ENCODE measurements around the gene DEGS2.

Gene DEGS2

DNA sequence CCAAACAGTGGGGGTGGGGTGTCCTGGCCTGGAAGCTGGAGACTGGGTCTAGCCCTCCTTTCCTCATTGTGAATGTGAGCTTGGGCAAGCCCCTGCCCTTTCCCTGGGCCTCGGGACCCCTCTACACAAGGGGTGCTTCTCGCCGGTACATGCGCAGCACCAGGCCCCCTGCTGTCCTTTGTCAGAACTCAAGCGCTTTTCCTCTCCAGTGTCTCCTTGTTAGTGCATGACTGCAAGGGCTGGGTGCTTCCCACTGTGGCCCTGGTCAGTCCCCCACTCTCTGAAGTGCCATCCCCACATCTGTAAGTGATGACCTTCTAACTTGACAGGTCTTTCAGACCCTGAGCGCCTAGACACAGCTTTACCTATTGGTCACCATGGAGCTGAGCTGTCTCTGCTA lies 44.2 kb downstream of the DEGS2 start:
- DNase-seq (ENCODE audit: low read depth in 2 of 2), result no peak

DNA sequence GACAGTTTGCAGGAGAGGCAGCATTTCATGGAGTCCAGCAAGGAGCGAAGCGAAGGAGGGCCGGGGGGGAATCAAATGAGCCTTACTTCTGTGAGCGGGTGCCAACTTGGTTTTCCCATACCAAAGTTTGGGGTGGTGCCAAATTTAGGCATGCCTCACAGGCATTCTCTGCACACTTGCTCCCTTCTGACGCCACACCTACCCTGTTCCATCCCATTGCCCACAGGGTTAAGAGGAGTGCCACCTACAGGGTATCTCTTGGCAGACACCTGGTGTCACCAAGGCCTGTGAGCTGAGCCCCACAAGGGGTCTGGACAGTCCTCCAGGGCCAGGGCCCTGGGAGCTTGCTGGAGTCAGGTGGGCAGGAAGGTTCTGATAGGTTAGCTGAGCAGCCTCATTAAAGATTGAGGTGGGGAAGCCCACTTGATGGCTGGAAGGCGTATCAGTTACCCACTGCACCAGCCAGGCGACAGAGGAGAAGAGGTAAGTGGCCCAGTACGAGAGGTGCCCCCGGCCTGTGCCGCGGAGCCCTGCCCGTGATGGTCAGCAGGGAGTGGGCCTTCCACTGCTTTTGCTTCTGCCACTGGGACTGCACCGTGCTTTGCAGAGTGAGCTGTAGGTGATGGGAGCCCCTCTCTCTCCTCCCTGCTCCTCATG lies 45.2 kb downstream of the DEGS2 start:
- DNase-seq (ENCODE audit: low read depth in 2 of 2), result no peak

DNA sequence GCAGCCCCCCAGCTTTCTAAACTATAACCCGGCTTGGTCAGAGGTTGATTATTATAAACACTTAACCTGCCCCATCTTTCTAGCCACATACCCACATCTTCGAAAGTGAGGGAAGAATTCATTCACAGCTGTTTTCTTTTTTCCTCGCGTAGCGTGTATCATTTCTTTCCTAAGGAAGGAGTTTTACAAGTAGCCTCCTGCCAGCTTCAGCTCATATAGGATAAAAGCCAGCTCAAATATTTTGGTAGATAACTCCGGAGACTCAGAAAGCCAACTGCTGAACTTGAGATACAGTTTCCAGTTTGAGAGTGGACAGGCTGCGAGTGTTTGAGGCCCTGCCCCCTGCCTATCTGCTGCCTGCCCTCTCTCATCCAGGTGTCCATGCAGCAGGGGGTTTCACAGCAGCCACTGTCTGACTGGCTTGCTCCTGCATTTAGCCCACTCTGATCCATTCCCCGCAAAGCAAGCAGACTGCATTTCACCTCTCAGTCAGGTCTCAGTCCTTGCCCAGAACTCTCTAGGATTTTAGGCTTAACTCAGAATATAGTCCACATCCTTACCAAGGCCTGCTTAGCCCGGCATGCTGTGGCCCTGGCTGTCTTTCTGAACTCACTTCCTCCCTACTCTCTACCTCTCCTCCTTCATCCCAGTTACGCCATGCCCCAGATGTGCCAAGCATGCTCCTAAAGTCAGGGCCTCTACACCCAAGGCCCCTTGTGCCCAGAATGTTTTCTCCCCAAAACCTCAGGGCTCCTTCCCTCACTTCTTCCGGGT lies 47.3 kb downstream of the DEGS2 start:
- DNase-seq (ENCODE audit: low read depth in 2 of 2), result no peak

DNA sequence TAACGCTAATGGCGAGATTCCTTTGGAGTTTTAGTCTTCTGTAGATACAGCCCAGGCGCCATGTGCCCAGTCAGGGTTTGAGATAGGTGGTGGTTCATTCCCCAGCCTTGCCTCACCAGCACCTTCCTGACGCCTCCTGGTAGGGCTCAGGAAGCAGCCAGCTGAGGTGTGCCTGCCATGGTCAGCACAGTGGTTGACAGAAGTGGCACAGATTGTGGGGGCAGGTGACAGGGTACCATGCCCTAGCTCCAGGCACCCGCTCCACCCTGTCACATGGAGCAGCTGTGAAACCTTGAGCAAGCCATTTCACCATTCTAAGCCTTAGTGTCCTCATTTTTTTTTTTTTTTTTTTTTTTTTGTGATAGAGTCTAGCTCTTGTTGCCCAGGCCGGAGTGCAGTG lies 48.6 kb downstream of the DEGS2 start:
- DNase-seq (ENCODE audit: low read depth in 2 of 2), result no peak

DNA sequence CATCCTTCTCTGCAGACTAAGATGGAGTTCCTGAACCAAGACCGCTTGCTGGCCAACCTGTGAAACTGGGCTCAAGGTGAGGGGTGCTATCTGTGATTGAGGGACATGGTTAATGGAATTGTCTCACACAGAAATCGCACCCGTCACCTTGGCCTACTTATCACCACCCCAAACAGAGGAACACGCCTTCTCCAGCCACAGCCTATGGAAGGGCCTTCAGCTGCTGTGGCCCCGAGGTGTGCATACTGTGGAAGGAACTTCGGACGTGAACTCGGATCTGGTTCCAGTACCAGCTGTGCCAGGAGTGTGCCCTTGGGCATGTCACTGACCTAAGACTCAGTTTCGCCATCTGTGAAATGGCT lies 49.9 kb downstream of the DEGS2 start:
- DNase-seq (ENCODE audit: low read depth in 2 of 2), result no peak

DNA sequence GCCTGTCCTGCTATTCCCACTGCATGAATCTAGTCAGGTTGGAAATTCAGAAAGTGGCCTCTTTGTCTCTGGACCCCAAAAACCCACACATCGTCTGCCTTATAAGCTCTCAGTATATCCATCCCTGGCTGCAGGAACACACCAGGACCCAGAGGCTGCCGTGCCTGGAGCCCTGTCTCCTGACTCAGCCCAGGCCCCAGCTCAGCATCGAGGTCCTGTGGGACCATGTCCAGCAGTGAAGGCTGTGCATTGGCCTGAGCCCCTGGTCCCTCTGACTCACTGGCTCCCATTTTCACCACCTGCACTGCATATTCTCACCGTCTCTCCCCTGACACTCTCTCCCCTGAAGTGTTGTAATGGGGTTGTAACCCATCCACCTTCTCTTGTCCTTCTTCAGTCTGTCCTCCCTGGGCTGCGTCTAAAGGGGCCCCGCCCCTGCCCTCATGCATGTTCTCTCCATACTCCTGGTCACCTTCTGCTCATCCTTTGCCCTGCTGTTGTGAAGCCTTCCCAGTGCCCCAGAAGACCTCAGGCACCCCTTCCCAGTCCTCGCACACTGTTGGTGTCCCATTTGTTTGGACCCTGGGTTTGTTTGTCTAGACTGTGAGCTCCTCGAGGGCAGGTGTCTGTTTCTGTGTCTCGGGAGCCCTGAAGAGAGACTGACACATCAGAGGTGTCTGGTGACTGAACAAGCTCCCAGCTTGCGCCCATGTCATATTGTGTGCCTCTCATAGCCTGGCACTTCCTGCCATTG lies 50.4 kb downstream of the DEGS2 start:
- DNase-seq (ENCODE audit: low read depth in 2 of 2), result no peak

DNA sequence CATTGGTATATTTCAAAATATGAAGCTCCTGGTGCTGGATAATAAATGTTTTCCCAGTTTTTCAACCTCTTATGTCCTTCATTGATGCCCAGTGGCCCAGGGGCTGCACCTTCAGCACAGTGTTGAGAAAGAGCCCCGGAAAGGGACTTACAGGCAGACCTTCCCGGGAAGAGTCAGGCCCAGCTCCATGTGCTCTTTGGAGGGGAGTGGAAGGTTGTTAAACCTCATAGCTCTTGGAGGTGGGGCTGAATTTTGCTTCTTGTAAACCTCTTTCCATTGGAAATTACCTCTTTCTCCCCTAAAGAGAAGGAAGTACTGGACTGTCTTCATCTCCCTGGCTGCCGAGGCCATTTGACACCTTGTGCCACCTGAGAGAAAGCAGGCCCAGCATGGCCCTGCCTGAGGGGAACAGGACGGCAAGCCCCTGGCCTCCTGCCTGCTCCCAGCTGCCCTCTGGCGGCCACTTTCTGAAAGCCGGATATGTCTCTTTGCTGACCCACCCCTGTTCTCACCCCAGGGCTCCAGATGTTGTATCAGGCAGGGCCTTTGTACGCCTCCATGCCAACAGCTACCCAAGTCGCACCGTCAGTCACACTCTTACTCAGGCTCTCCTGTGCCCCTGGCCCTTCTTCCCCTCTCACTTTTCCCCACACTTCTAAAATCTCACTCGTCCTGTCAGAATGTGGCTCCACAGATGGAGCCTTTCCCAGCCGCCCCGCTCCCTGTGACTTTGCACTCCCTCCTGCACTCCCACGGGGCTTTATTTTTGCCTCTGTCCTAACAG lies 51.2 kb downstream of the DEGS2 start:
- peak; percentile 77 to 81 for DNase-seq (ENCODE audit: low read depth in 2 of 2)

DNA sequence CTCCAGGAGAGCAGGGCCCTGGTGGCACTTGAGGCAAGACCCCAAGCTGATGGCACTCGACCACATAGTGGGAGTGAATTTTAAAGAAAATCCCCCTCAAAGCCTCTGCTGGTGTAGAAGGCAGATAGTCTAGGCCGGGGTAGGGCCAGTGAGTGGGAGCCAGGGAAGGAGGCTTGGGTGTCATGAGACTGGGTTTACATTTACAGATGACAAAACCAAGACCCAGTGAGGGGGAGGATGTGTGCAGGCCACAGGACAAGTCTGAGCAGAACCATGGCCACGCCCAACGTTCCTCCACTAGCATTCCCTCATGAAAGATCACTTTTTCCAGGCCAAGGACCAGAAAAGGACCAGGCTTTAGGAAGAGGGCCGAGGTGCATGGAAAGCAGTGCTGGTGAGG lies 52.2 kb downstream of the DEGS2 start:
- no peak for DNase-seq (ENCODE audit: low read depth in 2 of 2)

DNA sequence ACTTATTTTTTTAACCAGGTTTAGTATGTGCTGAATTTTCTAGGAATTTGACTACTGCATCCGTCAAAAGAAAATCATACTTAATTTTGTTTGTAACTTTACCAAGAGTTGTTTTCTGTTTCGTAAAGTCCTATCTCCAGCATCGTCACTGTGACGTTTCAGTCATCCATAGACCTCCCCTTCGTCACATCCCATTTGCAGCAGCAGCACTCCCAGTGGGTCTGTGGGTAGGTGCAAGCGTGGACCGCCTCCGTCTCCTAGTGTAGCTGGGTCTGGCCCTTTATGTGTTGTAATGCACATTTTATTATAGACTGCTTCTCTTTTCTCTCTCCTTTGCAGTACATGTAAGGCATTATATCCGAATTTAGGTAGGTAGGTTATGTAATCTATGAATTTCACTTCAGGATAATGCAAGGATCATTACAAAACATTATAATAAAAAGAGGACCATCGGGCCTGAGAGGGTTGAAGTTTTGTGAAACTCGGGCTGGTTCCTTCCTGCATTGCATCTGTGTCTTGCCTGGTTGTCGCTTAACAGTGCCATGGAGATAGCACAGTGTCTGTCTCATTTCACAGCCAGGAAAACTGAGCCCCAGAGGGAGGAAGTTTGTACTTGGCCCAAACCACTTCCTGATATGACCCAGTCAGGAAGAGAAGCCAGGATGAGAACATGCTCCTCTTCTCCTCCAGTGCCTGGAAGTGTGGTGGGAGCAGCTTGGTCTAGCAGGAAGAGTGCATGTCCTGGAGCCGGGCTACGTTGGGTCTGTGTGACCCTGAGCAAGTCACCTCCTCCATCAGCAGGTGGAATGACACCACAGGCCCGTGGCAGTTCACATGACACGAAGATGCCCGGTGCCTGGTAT lies 53.0 kb downstream of the DEGS2 start:
- no peak for DNase-seq (ENCODE audit: low read depth in 2 of 2)

DNA sequence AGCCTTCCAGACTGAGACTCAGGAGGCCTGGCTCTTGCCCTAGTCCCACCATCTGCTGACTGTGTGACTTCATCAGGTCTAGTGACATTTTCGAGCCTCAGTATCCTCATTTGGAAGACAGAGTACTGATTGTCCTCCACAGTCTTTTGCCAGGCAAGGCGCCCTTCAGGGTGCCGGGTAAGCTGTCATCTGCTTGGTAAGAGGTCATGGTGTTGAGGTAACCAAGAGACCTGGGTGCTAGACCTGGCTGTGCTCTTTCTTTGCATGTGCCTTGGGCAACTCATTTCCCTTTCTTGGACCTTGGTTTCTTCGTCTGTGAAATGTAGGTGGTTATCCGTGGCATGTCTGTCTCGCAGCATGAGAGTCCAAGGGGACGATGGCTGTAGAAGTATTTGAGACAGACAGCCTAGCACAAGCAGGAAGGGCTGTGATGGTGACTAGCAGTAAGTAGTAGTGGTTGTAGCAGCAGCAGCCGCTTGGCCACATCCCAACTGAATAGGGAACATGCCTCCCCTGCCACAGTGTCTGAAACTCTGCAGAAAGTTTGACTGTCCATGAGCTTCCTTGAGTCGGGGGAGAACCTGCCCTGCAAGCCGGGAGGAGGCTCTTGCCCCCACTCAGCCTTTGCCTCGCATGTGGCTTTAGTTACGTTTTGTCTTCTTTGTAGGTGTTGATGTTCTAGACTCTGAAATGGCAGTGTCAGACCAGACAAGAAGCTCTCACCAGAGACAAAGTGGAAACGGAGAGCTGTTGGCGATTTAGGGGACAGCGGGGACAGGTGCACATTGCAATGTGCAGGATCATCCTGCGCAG lies 53.9 kb downstream of the DEGS2 start:
- no peak for DNase-seq (ENCODE audit: low read depth in 2 of 2)

DNA sequence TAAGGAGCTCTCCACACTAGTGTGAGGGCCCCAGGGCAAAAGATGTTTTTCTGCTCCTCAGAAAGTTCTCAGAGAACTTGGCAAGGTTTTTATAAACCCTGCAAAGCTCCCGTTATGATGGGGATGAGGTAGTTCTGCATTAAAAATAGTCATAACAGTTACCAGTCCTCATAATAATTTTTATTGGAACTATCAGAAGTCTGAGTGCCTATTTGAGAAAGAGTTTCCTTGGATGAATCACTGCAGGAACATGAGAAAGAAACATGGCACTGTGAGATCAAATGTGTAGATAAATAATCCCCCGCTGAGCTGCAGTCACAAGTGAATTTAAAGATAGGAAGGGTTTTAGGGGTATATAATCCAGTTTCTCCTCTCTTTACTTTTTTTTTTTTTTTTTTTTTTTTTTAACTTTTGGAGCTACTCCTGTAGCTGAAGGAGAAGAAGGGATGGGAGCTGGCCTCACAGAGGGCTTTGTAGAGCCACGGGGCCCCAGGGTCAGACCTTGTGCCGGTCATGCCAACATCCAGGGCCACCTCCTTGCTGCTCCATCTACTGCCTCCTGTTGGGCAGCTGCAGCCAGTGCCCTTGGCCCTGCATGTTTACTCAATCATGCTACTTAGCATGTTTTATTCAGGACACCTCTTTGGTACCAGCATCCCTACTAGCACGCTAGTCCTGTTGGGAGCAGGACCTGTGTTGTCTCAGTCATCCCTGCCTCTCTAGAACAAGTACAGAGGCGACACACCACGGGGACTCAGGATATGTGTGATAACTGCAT lies 54.7 kb downstream of the DEGS2 start:
- DNase-seq (ENCODE audit: low read depth in 2 of 2), result no peak

DNA sequence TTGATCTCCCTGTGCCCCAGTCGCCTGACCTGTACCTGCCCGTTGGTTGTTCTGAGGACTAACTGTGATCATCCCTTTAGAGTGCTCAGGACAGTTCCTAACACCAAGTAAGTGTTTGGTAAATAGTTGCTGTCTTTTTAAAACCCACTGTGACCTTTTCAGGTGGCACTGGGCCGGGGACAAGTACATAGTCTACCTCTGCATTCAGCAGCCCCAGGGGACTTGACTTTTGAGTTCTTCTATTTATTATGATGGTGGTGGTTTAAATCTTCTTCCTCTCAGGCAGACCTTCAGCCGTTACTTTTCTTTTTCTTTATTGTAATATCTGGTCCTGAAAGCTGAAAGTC lies 55.5 kb downstream of the DEGS2 start:
- no peak for DNase-seq (ENCODE audit: low read depth in 2 of 2)

DNA sequence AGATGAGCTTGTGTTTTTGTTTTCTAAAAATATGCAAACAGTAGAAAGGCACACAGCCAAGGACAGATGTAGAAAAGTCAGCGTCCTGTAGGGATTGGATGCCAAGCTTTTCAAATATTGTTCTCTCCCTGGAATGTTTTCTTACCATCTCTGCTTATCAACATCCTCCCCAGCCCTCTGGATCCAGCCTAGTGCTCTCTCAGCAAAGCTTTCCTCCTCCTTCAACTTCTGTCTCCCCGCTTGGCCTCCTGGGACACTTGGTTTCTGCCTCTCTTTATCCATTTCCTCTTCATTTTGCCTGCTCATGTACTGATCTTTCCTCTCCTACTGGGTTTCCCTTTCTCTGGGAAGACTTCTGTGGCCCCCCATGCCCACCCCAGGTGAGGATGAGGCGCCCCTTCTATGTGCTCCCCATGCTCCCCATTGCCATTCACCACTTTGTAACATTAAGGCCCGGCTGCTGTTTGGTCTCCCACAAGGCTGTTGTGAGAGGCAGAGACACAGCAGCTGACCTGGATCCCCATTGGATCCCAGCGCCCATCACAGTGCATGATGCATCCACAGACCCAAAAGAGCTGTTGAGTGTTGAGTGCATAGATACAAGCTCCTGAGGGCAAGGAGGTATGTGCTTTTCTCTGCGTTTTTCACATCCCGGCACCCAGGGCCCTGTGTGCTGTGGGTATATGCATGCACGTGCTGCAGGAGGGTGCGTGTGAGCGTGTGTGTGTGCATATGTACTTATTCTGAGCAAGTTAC lies 56.0 kb downstream of the DEGS2 start:
- DNase-seq (ENCODE audit: low read depth in 2 of 2), result no peak

DNA sequence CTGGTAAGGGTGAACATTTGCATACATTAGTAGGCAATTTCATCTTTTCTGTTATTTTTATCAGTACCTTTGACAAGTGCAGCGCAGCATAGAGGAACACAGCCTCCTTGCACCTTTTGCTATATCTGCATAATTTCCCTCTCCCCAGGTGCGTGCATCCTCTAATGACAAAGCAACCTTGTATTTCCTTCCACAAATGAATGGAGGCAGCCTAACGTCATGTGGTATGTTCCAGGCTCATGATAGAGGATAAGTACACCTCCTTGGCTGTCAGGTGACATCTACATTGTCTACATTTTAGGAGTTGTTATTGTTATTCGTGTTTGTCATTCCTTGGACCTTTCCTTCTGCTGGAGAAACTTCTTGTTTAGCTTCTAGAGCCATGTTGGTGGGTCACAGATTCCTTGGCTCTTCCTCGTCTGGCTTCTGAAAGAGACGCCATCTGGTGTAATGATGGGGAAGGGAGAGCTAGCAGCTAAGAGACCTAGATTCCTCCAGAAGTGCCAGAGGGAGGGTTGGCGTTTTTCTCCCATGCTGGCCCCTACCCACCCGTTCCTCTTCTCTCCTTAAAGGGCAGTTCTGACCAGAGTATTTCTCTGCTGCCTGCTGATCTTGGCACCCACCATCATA lies 57.2 kb downstream of the DEGS2 start:
- no peak for DNase-seq (ENCODE audit: low read depth in 2 of 2)

DNA sequence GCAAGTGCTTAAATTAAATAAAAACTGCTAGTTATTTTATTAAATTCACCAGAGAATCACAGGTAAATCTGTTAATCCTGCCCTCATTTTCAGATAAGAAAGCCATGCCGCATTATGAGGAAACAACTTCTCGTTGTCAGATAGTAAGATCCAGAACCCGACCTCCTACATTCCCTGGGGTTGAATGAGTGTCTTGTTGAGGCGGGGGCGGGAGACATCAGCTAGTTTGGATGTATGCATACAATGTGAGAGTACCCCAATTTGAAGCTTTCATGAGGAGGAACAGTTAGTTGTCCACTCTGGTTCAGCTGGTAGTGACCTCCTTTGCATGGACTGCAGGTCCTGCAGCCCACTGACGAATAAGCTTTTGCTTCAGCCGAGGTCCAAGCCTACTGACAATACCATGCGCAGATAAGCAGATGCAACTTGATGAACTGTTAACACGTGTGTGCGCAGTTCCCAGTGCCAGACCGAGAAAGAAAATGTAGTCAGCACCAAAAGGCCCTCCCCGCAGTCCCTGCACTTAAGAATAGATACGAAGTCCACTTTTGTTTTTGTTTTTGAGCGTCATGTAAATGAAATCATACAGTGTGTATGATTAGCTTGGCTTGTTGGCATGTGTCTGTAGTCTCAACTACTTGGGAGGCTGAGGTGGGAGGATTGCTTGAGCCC lies 59.3 kb downstream of the DEGS2 start:
- DNase-seq (ENCODE audit: low read depth in 2 of 2), result no peak

DNA sequence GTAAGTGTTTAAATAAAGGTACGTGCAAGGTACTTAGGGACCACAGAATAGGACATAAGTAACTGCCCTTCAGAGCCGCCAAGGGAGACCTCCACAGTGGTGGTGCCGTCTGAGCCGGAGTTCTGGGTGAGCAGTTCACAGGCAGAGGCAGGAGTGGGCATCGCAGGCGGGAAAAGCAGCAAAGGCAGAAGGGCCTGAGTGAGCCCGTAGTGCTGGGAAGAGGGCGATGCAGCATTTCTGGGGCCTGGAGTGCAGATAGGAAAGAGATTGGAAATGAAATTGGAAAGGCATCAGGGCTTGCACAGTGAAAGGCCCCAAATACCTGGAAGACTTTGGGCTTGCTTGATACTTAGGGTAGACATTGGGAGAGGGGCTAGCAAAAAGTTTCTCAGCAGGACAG lies 61.3 kb downstream of the DEGS2 start:
- DNase-seq (ENCODE audit: low read depth in 2 of 2), result no peak

DNA sequence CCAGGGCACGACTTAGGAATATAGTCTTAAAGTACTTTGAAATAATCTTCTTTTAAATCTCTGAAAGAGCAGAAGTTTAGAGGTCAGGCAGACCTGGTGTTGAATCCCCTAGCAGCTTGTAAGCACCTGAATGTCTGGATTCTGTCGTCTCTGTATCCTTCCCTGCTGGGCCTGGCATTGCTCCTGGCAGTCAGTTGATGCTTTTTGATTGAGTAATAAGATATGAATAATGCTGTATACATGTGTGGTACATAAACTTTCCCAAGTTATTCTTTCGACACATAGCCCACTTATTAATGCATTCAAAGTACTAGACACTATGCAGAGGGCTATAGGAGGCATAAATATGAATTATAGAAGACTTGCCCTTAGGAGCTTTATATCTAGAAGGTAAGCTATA lies 62.8 kb downstream of the DEGS2 start:
- no peak for DNase-seq (ENCODE audit: low read depth in 2 of 2)

Measured in stimulated activated CD8-positive, alpha-beta memory T cell treated with anti-CD3 and anti-CD28 coated beads, Interleukin-2, amount 100 ng/mL, for 1 hour (primary cell).